Gastrocnemius medialis (tissue), 4 donors: ENCODE results near the gene ZG16.

Source experiments
- CTCF ChIP-seq, 5 experiments: fragments of 450-650 bp in 3 of 5; fragments of 200-600 bp in 2 of 5; sonication (generic) in 2 of 5; IDR thresholded peaks in 4 of 5; conservative IDR thresholded peaks in 1 of 5; 1 replicate in 4 of 5; 2 replicates in 1 of 5; pipeline ENCODE4 v1.5.1; 2016 to 2019; ENCODE audit warnings: antibody characterized with exemption in 5 of 5, mild to moderate bottlenecking in 3 of 5, moderate library complexity in 3 of 5
- POLR2A ChIP-seq, 2 donors: fragments of 450-650 bp; IDR thresholded peaks; one replicate each; pipeline ENCODE4 v1.6.1; 2017; ENCODE audit warnings: antibody characterized with exemption in 2 of 2, mild to moderate bottlenecking in 2 of 2, moderate library complexity in 2 of 2

GRCh38 chr16:29777576-29778350, at the start of gene ZG16:
- no peak for TF ChIP-seq POLR2A (IDR thresholded peaks at IDR 0.05)
- no peak for TF ChIP-seq CTCF (IDR thresholded peaks at IDR 0.05 in 4 of 5, conservative IDR thresholded peaks at IDR 0.05 in 1 of 5)
